Left ventricle myocardium inferior (tissue), 1 donor: ENCODE data around the gene NDUFV2. TPM values are rescaled to one million over a fixed set of nuclear protein-coding genes. Genes with fewer than 3 reads are reported as not detected.
A peak's percentile ranks its signal among the peaks of the same experiment; 100 is the strongest.

ENCODE experiments used
- DNase-seq: peaks from one replicate; pipeline ENCODE4 v3.0.0-alpha.2; 2020
- H3K27ac ChIP-seq: fragments of 200-600 bp; replicated peaks from 2 replicates; pipeline ENCODE4 v1.8.0; 2021
- H3K27me3 ChIP-seq: fragments of 200-600 bp; 2 replicates; pipeline ENCODE4 v1.8.0; 2021; ENCODE audit warnings: low read depth
- H3K36me3 ChIP-seq: fragments of 200-600 bp; 2 replicates; pipeline ENCODE4 v1.8.0; 2021
- H3K4me1 ChIP-seq: fragments of 200-600 bp; 2 replicates; pipeline ENCODE4 v1.8.0; 2021
- H3K4me3 ChIP-seq: fragments of 200-600 bp; 2 replicates; pipeline ENCODE4 v1.8.0; 2021; ENCODE audit warnings: mild to moderate bottlenecking, moderate library complexity
- H3K9me3 ChIP-seq: fragments of 200-600 bp; replicated peaks from 2 replicates; pipeline ENCODE4 v1.8.0; 2021
- CTCF ChIP-seq: fragments of 200-600 bp; IDR thresholded peaks from 2 replicates; pipeline ENCODE4 v1.8.0; 2021; ENCODE audit warnings: antibody characterized with exemption, mild to moderate bottlenecking, borderline replicate concordance
- intact Hi-C: fragments of 100-400 bp; cut with micrococcal nuclease; formaldehyde crosslinking; loops from one replicate; pipeline ENCODE4 v1.11.0; 2022
- total RNA-seq: library from RNA; stranded (reverse); fragmentation: NEBNext Ultra II Directional; extraction: Animal tissue kit (Norgen Biotek cat#: 25700); gene quantifications from one replicate; pipeline ENCODE4 v1.2.1, GENCODE V29; 2021
- donor health status: DM: no; HTN: yes; CAD: no; lungs with severe emphysema.

The NDUFV2 gene
- total RNA-seq, 1 donor from 2014 or later: 455 TPM

GRCh38 chr18:9146224-9146623 is 43.7 kb downstream of the NDUFV2 start:
- no peak for DNase-seq
- intact Hi-C loops: loop anchor here (5.0 kb wide), 1 partner anchor 74 kb away; no protein-coding TSS in a partner anchor
- Histone ChIP-seq H3K36me3 (no peaks in the 10 kb centered on the region), H3K9me3 (no peaks in the 10 kb centered on the region), H3K27ac (no peak overlapping the region), H3K4me3 (no peak overlapping the region), H3K4me1 (peaks cover 94% of the 10 kb centered on the region), H3K27me3 (no peaks in the 10 kb centered on the region)
- no peak for TF ChIP-seq CTCF

GRCh38 chr18:9147440-9148202 is 45.1 kb downstream of the NDUFV2 start:
- Histone ChIP-seq H3K9me3 (no peaks in the 10 kb centered on the region), H3K4me3 (no peak overlapping the region), H3K36me3 (no peaks in the 10 kb centered on the region), H3K27me3 (no peaks in the 10 kb centered on the region), H3K4me1 (peaks cover 94% of the 10 kb centered on the region), H3K27ac (peak overlapping the region; percentile 30)
- peak; percentile 84 for TF ChIP-seq CTCF
- intact Hi-C loops: loop anchor here (5.0 kb wide), 1 partner anchor 75 kb away; no protein-coding TSS in a partner anchor
- no peak for DNase-seq

GRCh38 chr18:9148203-9148552 is 45.7 kb downstream of the NDUFV2 start:
- no peak for TF ChIP-seq CTCF

GRCh38 chr18:9150121-9150520 is 47.6 kb downstream of the NDUFV2 start:
- no peak overlapping the region for H3K27ac ChIP-seq

More at GRCh38 chr18:9148203-9148552, 45.7 kb downstream of the NDUFV2 start:
- no peaks in the 10 kb centered on the region for H3K9me3 ChIP-seq
- intact Hi-C loops: loop anchor here (5.0 kb wide), 1 partner anchor 76 kb away; no protein-coding TSS in a partner anchor
- no peaks in the 10 kb centered on the region for H3K36me3 ChIP-seq
- H3K27me3 ChIP-seq: no peaks in the 10 kb centered on the region
- H3K4me1 ChIP-seq: peaks cover 95% of the 10 kb centered on the region
- H3K27ac ChIP-seq: peak overlapping the region; percentile 30
- DNase-seq: no peak
- H3K4me3 ChIP-seq: no peak overlapping the region

GRCh38 chr18:9153256-9153655 is 50.8 kb downstream of the NDUFV2 start:
- Histone ChIP-seq H3K4me3 (no peak overlapping the region), H3K27me3 (no peaks in the 10 kb centered on the region), H3K9me3 (no peaks in the 10 kb centered on the region), H3K27ac (no peak overlapping the region), H3K36me3 (no peaks in the 10 kb centered on the region), H3K4me1 (peaks cover 78% of the 10 kb centered on the region)
- DNase-seq: no peak
- no peak for TF ChIP-seq CTCF
- intact Hi-C loops: no loop called here

More at GRCh38 chr18:9150121-9150520, 47.6 kb downstream of the NDUFV2 start:
- no peaks in the 10 kb centered on the region for H3K27me3 ChIP-seq
- H3K4me1 ChIP-seq: peaks cover 95% of the 10 kb centered on the region
- no peak overlapping the region for H3K4me3 ChIP-seq
- intact Hi-C loops: no loop called here
- H3K9me3 ChIP-seq: no peaks in the 10 kb centered on the region
- DNase-seq: no peak
- no peak for TF ChIP-seq CTCF
- H3K36me3 ChIP-seq: no peaks in the 10 kb centered on the region
